IMR-90 (cell line): Measurements from ENCODE around the gene HFM1. TPM values are rescaled to one million over a fixed set of nuclear protein-coding genes. Genes with fewer than 3 reads are reported as not detected.

ENCODE experiments used
- ATAC-seq: fragments of 200-7000 bp; cut with Tn5 transposase; 2 replicates; pipeline ENCODE4 v1.9.1; 2020; ENCODE audit warnings: low read depth, mild to moderate bottlenecking, moderate library complexity
- BruUV-seq: library from RNA; stranded (reverse); fragments of 400-500 nt; replicated peaks from 2 replicates; lab custom pipeline; 2021; lab: Mats Ljungman, UMichigan
- CTCF ChIA-PET: fragments of 300-600 bp; formaldehyde crosslinking; extraction: SDS; loops from one replicate; lab custom pipeline; 2021; ENCODE audit warnings: antibody characterized with exemption; lab: Yijun Ruan, JAX
- POLR2A ChIA-PET: fragments of 300-600 bp; sonication (Branson Sonifier 250); formaldehyde crosslinking; loops from one replicate; lab custom pipeline; 2022; ENCODE audit warnings: antibody characterized with exemption; ENCODE audit not compliant: unreplicated experiment; lab: Charles Lee
- DNase-seq: peaks from one replicate; pipeline ENCODE4 v3.0.0; 2013
- H2AFZ ChIP-seq: replicated peaks from 2 replicates; pipeline ENCODE3; 2013; ENCODE audit warnings: low read length, mild to moderate bottlenecking; ENCODE audit not compliant: poor library complexity
- H2AK5ac ChIP-seq: 2 replicates; pipeline ENCODE4 v1.6.1; 2013; ENCODE audit warnings: low read depth, low read length, inconsistent platforms
- H2AK9ac ChIP-seq: replicated peaks from 2 replicates; pipeline ENCODE3; 2013; ENCODE audit warnings: mild to moderate bottlenecking, low read depth, low read length, moderate library complexity; ENCODE audit not compliant: poor library complexity
- H2BK120ac ChIP-seq: 2 replicates; pipeline ENCODE4 v1.6.1; 2013; ENCODE audit warnings: low read depth, low read length, inconsistent platforms
- H2BK15ac ChIP-seq: 3 replicates; pipeline ENCODE4 v1.6.1; 2013; ENCODE audit warnings: low read depth, low read length, inconsistent platforms
- H2BK20ac ChIP-seq: 2 replicates; pipeline ENCODE4 v1.6.1; 2013; ENCODE audit warnings: low read depth, mild to moderate bottlenecking, inconsistent platforms, low read length, moderate library complexity
- H2BK5ac ChIP-seq: 2 replicates; pipeline ENCODE4 v1.6.1; 2013; ENCODE audit warnings: mild to moderate bottlenecking, low read depth, low read length, inconsistent platforms; ENCODE audit not compliant: poor library complexity, severe bottlenecking
- H3K14ac ChIP-seq: replicated peaks from 2 replicates; pipeline ENCODE4 v1.6.1; 2013; ENCODE audit warnings: low read depth, low read length, inconsistent platforms
- H3K18ac ChIP-seq: 2 replicates; pipeline ENCODE4 v1.6.1; 2013; ENCODE audit warnings: low read depth, low read length, control low read depth
- H3K23ac ChIP-seq: 2 replicates; pipeline ENCODE4 v1.6.1; 2013; ENCODE audit warnings: low read depth, low read length, inconsistent platforms
- H3K27ac ChIP-seq: 2 replicates; pipeline ENCODE4 v1.5.1; 2013; ENCODE audit warnings: mild to moderate bottlenecking, control low read depth, low read length; ENCODE audit not compliant: insufficient read depth
- H3K27me3 ChIP-seq: 2 replicates; pipeline ENCODE4 v1.6.1; 2013; ENCODE audit warnings: low read length; ENCODE audit not compliant: control insufficient read depth, insufficient read depth
- H3K36me3 ChIP-seq: 2 replicates; pipeline ENCODE4 v1.6.1; 2013; ENCODE audit warnings: low read length, mixed read lengths; ENCODE audit not compliant: control insufficient read depth, insufficient read depth
- H3K4ac ChIP-seq: 2 replicates; pipeline ENCODE4 v1.6.1; 2013; ENCODE audit warnings: low read depth, low read length, inconsistent platforms
- H3K4me1 ChIP-seq: 2 replicates; pipeline ENCODE4 v1.6.1; 2013; ENCODE audit warnings: low read length, mixed read lengths; ENCODE audit not compliant: control insufficient read depth, insufficient read depth
- H3K4me2 ChIP-seq: 2 replicates; pipeline ENCODE4 v1.6.1; 2013; ENCODE audit warnings: low read depth, mild to moderate bottlenecking, control low read depth, low read length, moderate library complexity
- H3K4me3 ChIP-seq: 2 replicates; pipeline ENCODE4 v1.5.1; 2013; ENCODE audit warnings: low read depth, mild to moderate bottlenecking, control low read depth, low read length, moderate library complexity; ENCODE audit not compliant: insufficient read depth
- H3K56ac ChIP-seq: 2 replicates; pipeline ENCODE4 v1.6.1; 2013; ENCODE audit warnings: low read length, inconsistent platforms; ENCODE audit not compliant: insufficient read depth; ENCODE audit errors: extremely low read depth
- H3K79me1 ChIP-seq, 2 experiments: 2 replicates each; pipeline ENCODE4 v1.6.1; 2013; ENCODE audit warnings: low read length in 2 of 2, inconsistent platforms in 1 of 2, low read depth in 1 of 2
- H3K9ac ChIP-seq: 2 replicates; pipeline ENCODE4 v1.6.1; 2013; ENCODE audit warnings: low read depth, low read length, control low read depth
- H3K9me1 ChIP-seq: 2 replicates; pipeline ENCODE4 v1.6.1; 2013; ENCODE audit warnings: low read length, inconsistent platforms; ENCODE audit not compliant: insufficient read depth
- H3K9me3 ChIP-seq: 2 replicates; pipeline ENCODE4 v1.6.1; 2013; ENCODE audit warnings: low read length; ENCODE audit not compliant: control insufficient read depth, insufficient read depth
- H4K20me1 ChIP-seq: 2 replicates; pipeline ENCODE4 v1.6.1; 2013; ENCODE audit warnings: low read length, inconsistent platforms; ENCODE audit not compliant: insufficient read depth
- H4K5ac ChIP-seq: 2 replicates; pipeline ENCODE4 v1.6.1; 2013; ENCODE audit warnings: mild to moderate bottlenecking, low read depth, low read length, control low read depth
- H4K8ac ChIP-seq, 2 experiments: 2 replicates each; pipeline ENCODE4 v1.6.1; 2013; ENCODE audit warnings: low read depth in 2 of 2, low read length in 2 of 2, control low read depth in 1 of 2, inconsistent platforms in 1 of 2
- H4K91ac ChIP-seq: 2 replicates; pipeline ENCODE4 v1.6.1; 2013; ENCODE audit warnings: low read depth, low read length, inconsistent platforms; ENCODE audit not compliant: insufficient read depth
- CEBPB ChIP-seq: IDR thresholded peaks from 2 replicates; pipeline ENCODE4 v1.6.1; 2012; ENCODE audit warnings: low read depth, low read length, improper control_type of control experiment
- CHD1 ChIP-seq: IDR thresholded peaks from 2 replicates; pipeline ENCODE4 v1.6.1; 2012; ENCODE audit warnings: low read depth, low read length, improper control_type of control experiment
- ELK1 ChIP-seq: fragments of 150-350 bp; IDR thresholded peaks from 2 replicates; pipeline ENCODE4 v1.6.1; 2016; ENCODE audit warnings: low read depth, mild to moderate bottlenecking, low read length, moderate library complexity, borderline replicate concordance
- FOS ChIP-seq: fragments of 150-350 bp; IDR thresholded peaks from 2 replicates; pipeline ENCODE4 v1.6.1; 2016; ENCODE audit warnings: low read depth, low read length
- MAFK ChIP-seq: IDR thresholded peaks from 2 replicates; pipeline ENCODE4 v1.6.1; 2012; ENCODE audit warnings: low read depth, low read length, improper control_type of control experiment
- MAZ ChIP-seq: IDR thresholded peaks from 2 replicates; pipeline ENCODE4 v1.6.1; 2012; ENCODE audit warnings: low read depth, mild to moderate bottlenecking, low read length, improper control_type of control experiment, moderate library complexity, borderline replicate concordance
- MXI1 ChIP-seq: IDR thresholded peaks from 2 replicates; pipeline ENCODE4 v1.6.1; 2012; ENCODE audit warnings: low read depth, mild to moderate bottlenecking, low read length, moderate library complexity, borderline replicate concordance
- NFE2L2 ChIP-seq: fragments of 150-350 bp; IDR thresholded peaks from 2 replicates; pipeline ENCODE4 v1.6.1; 2016; ENCODE audit warnings: low read depth, mild to moderate bottlenecking, low read length
- RAD21 ChIP-seq: IDR thresholded peaks from 2 replicates; pipeline ENCODE4 v1.6.1; 2012; ENCODE audit warnings: low read length, improper control_type of control experiment
- RCOR1 ChIP-seq: IDR thresholded peaks from 2 replicates; pipeline ENCODE4 v1.6.1; 2012; ENCODE audit warnings: mild to moderate bottlenecking, low read length, improper control_type of control experiment; ENCODE audit not compliant: insufficient replicate concordance
- RFX5 ChIP-seq: IDR thresholded peaks from 2 replicates; pipeline ENCODE4 v1.8.0; 2012; ENCODE audit warnings: low read depth, mild to moderate bottlenecking, low read length, moderate library complexity
- SMC3 ChIP-seq: fragments of 150-350 bp; IDR thresholded peaks from 2 replicates; pipeline ENCODE4 v1.6.1; 2016; ENCODE audit warnings: low read depth, mild to moderate bottlenecking, antibody characterized with exemption, low read length, moderate library complexity
- USF2 ChIP-seq: fragments of 150-350 bp; IDR thresholded peaks from 2 replicates; pipeline ENCODE4 v1.6.1; 2017; ENCODE audit warnings: mild to moderate bottlenecking, antibody characterized with exemption, low read length, low read depth
- WGBS, 2 experiments: methylation state at CpG; one replicate each; pipeline versions ENCODE4 v1.1.5 to v1.1.7; 2013; ENCODE audit warnings: missing lambda C conversion rate in 2 of 2; ENCODE audit not compliant: insufficient read length in 1 of 2; ENCODE audit errors: extremely low coverage in 2 of 2; 5-methylcytosine and 5-hydroxymethylcytosine counted together
- dilution Hi-C: fragments of 300-500 bp; cut with HindIII; formaldehyde crosslinking; loops from one replicate; pipeline ENCODE4 v1.14.3; 2018; ENCODE audit warnings: low sequenced_read_pairs; ENCODE audit not compliant: unreplicated experiment
- in situ Hi-C: fragments of 300-500 bp; cut with MboI; formaldehyde crosslinking; loops from 3 replicates; pipeline ENCODE4 v1.14.3; 2019; ENCODE audit warnings: low sequenced_read_pairs, inconsistent platforms, mixed read lengths
- intact Hi-C: fragments of 100-400 bp; cut with micrococcal nuclease; formaldehyde crosslinking; loops from 2 replicates; pipeline ENCODE4 v1.10.0; 2022
- polyA plus RNA-seq, 3 experiments: library from polyadenylated mRNA; depleted of rRNA; stranded (reverse); fragments of >200 nt; gene quantifications; 2 replicates each; pipeline ENCODE4 v1.2.3, GENCODE V29; 2012; ENCODE audit warnings: low replicate concordance in 1 of 3
- total RNA-seq: library from RNA; depleted of rRNA; stranded (reverse); fragments of >200 nt; gene quantifications from 2 replicates; pipeline ENCODE4 v1.2.3, GENCODE V29; 2012
- TF ChIP-seq, protein P1 (sequence below): conservative IDR thresholded peaks from 2 replicates; pipeline ENCODE4 v1.5.1; 2012; ENCODE audit warnings: mild to moderate bottlenecking, low read depth, low read length, improper control_type of control experiment

Gene HFM1
- total and polyA plus RNA-seq, 2 of the 4 experiments (the other 2 are of a cell fraction) = 0.15 to 0.18 TPM

GRCh38 chr1:91278754-91279153, 125.9 kb downstream of the HFM1 start:
- H4K5ac ChIP-seq = no peak overlapping the region
- no peak overlapping the region for H3K4ac ChIP-seq
- no peaks in the 10 kb centered on the region for H3K79me1 ChIP-seq
- TF ChIP-seq, protein P1, sequence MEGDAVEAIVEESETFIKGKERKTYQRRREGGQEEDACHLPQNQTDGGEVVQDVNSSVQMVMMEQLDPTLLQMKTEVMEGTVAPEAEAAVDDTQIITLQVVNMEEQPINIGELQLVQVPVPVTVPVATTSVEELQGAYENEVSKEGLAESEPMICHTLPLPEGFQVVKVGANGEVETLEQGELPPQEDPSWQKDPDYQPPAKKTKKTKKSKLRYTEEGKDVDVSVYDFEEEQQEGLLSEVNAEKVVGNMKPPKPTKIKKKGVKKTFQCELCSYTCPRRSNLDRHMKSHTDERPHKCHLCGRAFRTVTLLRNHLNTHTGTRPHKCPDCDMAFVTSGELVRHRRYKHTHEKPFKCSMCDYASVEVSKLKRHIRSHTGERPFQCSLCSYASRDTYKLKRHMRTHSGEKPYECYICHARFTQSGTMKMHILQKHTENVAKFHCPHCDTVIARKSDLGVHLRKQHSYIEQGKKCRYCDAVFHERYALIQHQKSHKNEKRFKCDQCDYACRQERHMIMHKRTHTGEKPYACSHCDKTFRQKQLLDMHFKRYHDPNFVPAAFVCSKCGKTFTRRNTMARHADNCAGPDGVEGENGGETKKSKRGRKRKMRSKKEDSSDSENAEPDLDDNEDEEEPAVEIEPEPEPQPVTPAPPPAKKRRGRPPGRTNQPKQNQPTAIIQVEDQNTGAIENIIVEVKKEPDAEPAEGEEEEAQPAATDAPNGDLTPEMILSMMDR = peak; percentile 41
- TF ChIP-seq MAFK (no peak), SMC3 (peak; percentile 14; the same call in 1 of the 2 replicates), FOS (no peak), MAZ (no peak), RAD21 (peak; percentile 33), ELK1 (no peak), USF2 (no peak), MXI1 (no peak), CEBPB (no peak), RFX5 (no peak), RCOR1 (no peak), CHD1 (no peak), NFE2L2 (no peak)
- H2AK5ac ChIP-seq = no peak overlapping the region
- intact Hi-C loops = loop anchor here (1.0 to 10.0 kb wide), 5 partner anchors 112 to 1164 kb away; no protein-coding TSS in a partner anchor
- H3K27me3 ChIP-seq = no peaks in the 10 kb centered on the region; the same call in 1 of the 2 replicates
- H2BK120ac ChIP-seq = no peak overlapping the region
- dilution Hi-C loops = no loop called here
- no peak overlapping the region for H3K4me3 ChIP-seq
- no peak overlapping the region for H3K23ac ChIP-seq
- H4K8ac ChIP-seq = no peak overlapping the region
- H3K36me3 ChIP-seq = no peaks in the 10 kb centered on the region
- no peak overlapping the region for H3K14ac ChIP-seq
- H4K20me1 ChIP-seq = no peaks in the 10 kb centered on the region
- POLR2A ChIA-PET = no interaction called here
- no peaks in the 10 kb centered on the region for H3K4me1 ChIP-seq
- H2AK9ac ChIP-seq = no peak overlapping the region
- no TSS peak for BruUV-seq
- H3K9ac ChIP-seq = no peak overlapping the region
- CTCF ChIA-PET = interaction anchor here (0.6 to 1.2 kb wide), 3 partner anchors 26 to 1013 kb away, joined by 3 to 9 read pairs (median 6); no protein-coding TSS in a partner anchor
- H3K9me1 ChIP-seq = no peaks in the 10 kb centered on the region
- H3K9me3 ChIP-seq = no peaks in the 10 kb centered on the region
- DNase-seq (peak; percentile 28), ATAC-seq (peak; percentile 56)
- H2AFZ ChIP-seq = no peak overlapping the region
- no peak overlapping the region for H3K4me2 ChIP-seq
- no peak overlapping the region for H3K18ac ChIP-seq
- no peak overlapping the region for H2BK20ac ChIP-seq
- H2BK5ac ChIP-seq = no peak overlapping the region
- no CpG with 5 or more reads among the region's 1 CpG for WGBS, 2 experiments
- H2BK15ac ChIP-seq = no peak overlapping the region
- no peak overlapping the region for H3K27ac ChIP-seq
- no peak overlapping the region for H4K91ac ChIP-seq
- no peak overlapping the region for H3K56ac ChIP-seq
- in situ Hi-C loops = no loop called here
